ENCODE measurements around the gene PER2. TPM values are rescaled to one million over a fixed set of nuclear protein-coding genes. Genes with fewer than 3 reads are reported as not detected.

The PER2 gene
- total and polyA plus RNA-seq, 2 of the 13 experiments (the other 11 are each of a cell fraction or from before 2014, with no cell fraction given): 5.1 to 9.4 TPM

GRCh38 chr2:238238766-238239542, 49.5 kb downstream of the PER2 start (continued):
- TF ChIP-seq STAG1 (CRISPR knock-in tag; IDR thresholded peaks at IDR 0.05) (0 out of 2 replicates have a peak, but pooled peaks have one; percentile 4), ZBTB3 (CRISPR knock-in tag; IDR thresholded peaks at IDR 0.05; ENCODE audit: borderline replicate concordance, low read depth) (no peak), CENPBD1 (CRISPR knock-in tag; IDR thresholded peaks at IDR 0.05; ENCODE audit: borderline replicate concordance, low read depth) (no peak), ZNF354B (CRISPR knock-in tag; IDR thresholded peaks at IDR 0.05) (peak; percentile 98), ZNF777 (CRISPR knock-in tag; IDR thresholded peaks at IDR 0.05) (peak; percentile 77), PREB (CRISPR knock-in tag; IDR thresholded peaks at IDR 0.05) (peak; percentile 99), ZNF629 (CRISPR knock-in tag; conservative IDR thresholded peaks at IDR 0.05) (peak; percentile 68; the same call in 1 of the 2 replicates), ZFP90 (CRISPR knock-in tag; IDR thresholded peaks at IDR 0.05; ENCODE audit: borderline replicate concordance) (peak; percentile 94), HOMEZ (CRISPR knock-in tag; IDR thresholded peaks at IDR 0.05; ENCODE audit: low read depth) (0 out of 2 replicates have a peak, but pooled peaks have one; percentile 48), ARID4A (CRISPR knock-in tag; IDR thresholded peaks at IDR 0.05; ENCODE audit: borderline replicate concordance) (peak; percentile 12; the same call in 1 of the 2 replicates), SNAPC2 (CRISPR knock-in tag; IDR thresholded peaks at IDR 0.05) (peak; percentile 85; the same call in 1 of the 2 replicates), GATAD2A (CRISPR knock-in tag; IDR thresholded peaks at IDR 0.05) (peak; percentile 65), CBX1 (IDR thresholded peaks at IDR 0.05; ENCODE audit: low read depth) (peak; percentile 26), BATF2 (CRISPR knock-in tag; IDR thresholded peaks at IDR 0.05) (peak; percentile 99), ZNF496 (CRISPR knock-in tag; IDR thresholded peaks at IDR 0.05; ENCODE audit: insufficient replicate concordance) (peak; percentile 64), ZKSCAN8 (CRISPR knock-in tag; IDR thresholded peaks at IDR 0.05; ENCODE audit: borderline replicate concordance) (0 out of 2 replicates have a peak, but pooled peaks have one; percentile 39), SNAPC5 (CRISPR knock-in tag; IDR thresholded peaks at IDR 0.05; ENCODE audit: borderline replicate concordance) (peak; percentile 75; the same call in 1 of the 2 replicates), ELF3 (CRISPR knock-in tag; IDR thresholded peaks at IDR 0.05) (peak; percentile 89), SMARCC2 (IDR thresholded peaks at IDR 0.05) (no peak), NFIB (CRISPR knock-in tag; IDR thresholded peaks at IDR 0.05; ENCODE audit: borderline replicate concordance) (peak; percentile 67; the same call in 1 of the 2 replicates)
